Erythroblast (primary cell): Measurements from ENCODE around the gene MSI2.

Source experiments
- GATA1 ChIP-seq: IDR thresholded peaks from 2 replicates; pipeline ENCODE4 v1.6.1; 2011; ENCODE audit warnings: low read depth, mild to moderate bottlenecking, control low read depth, low read length, moderate library complexity
- POLR2A ChIP-seq: IDR thresholded peaks from 2 replicates; pipeline ENCODE4 v1.6.1; 2011; ENCODE audit warnings: mild to moderate bottlenecking, low read length

DNA sequence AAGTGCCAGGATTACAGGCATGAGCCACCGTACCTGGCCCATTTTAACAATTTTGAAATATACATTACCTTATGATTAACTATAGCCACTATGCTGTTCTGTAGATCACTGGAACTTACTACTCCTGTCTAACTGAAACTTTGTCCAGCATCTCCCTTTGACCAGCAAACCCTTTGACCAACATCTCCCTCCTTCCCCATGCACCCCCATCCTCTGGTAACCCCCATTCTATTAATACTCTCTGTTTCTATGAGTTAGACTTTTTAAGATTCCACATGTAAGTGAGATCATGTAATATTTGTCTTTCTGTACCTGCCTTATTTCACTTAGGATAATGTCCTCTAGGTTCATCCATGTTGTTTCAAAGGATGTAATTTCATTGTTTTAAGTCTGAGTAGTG lies 178.0 kb downstream of the MSI2 start:
- TF ChIP-seq POLR2A, result no peak
- TF ChIP-seq GATA1, result no peak
